ENCODE data around the gene SPG7. TPM values are rescaled to one million over a fixed set of nuclear protein-coding genes. Genes with fewer than 3 reads are reported as not detected.
"Not testable (repeated sequence)": the region's sequence is repeated elsewhere in the genome, so short reads cannot be mapped to it uniquely, and the experiment has no call there.

Gene SPG7
- total RNA-seq, 1 experiment from 2014 or later, result 131 TPM

- Histone ChIP-seq H3K4me1 (replicated peaks) (peaks cover 16% of the 10 kb centered on the region), H3K27me3 (replicated peaks) (no peaks in the 10 kb centered on the region), H3K27ac (no peak overlapping the region), H3K9me3 (replicated peaks) (no peaks in the 10 kb centered on the region), H3K36me3 (no peaks in the 10 kb centered on the region), H3K4me3 (no peak overlapping the region)
- no peak for DNase-seq (ENCODE audit: low read depth in 1 of 2, low spot score in 2 of 2)
These were observed 75.1 kb downstream of the SPG7 start for GRCh38 chr16:89583197-89583894.

- Histone ChIP-seq H3K4me3 (no peak overlapping the region), H3K4me1 (replicated peaks) (peaks cover 16% of the 10 kb centered on the region), H3K27me3 (replicated peaks) (no peaks in the 10 kb centered on the region), H3K36me3 (no peaks in the 10 kb centered on the region), H3K27ac (no peak overlapping the region), H3K9me3 (replicated peaks) (no peaks in the 10 kb centered on the region)
- DNase-seq (ENCODE audit: low read depth in 1 of 2, low spot score in 2 of 2), result no peak
These were observed 75.9 kb downstream of the SPG7 start for GRCh38 chr16:89583895-89584644.

GRCh38 chr16:89584768-89585549 is 76.8 kb downstream of the SPG7 start:
- Histone ChIP-seq H3K27me3 (replicated peaks) (no peaks in the 10 kb centered on the region), H3K9me3 (replicated peaks) (no peaks in the 10 kb centered on the region), H3K27ac (no peak overlapping the region), H3K4me1 (replicated peaks) (peaks cover 16% of the 10 kb centered on the region), H3K36me3 (no peaks in the 10 kb centered on the region), H3K4me3 (no peak overlapping the region)
- no peak for DNase-seq (ENCODE audit: low read depth in 1 of 2, low spot score in 2 of 2)

- Histone ChIP-seq H3K36me3 (no peaks in the 10 kb centered on the region), H3K9me3 (replicated peaks) (no peaks in the 10 kb centered on the region), H3K27ac (no peak overlapping the region), H3K27me3 (replicated peaks) (no peaks in the 10 kb centered on the region), H3K4me3 (no peak overlapping the region), H3K4me1 (replicated peaks) (peaks cover 13% of the 10 kb centered on the region)
- no peak for DNase-seq (ENCODE audit: low read depth in 1 of 2, low spot score in 2 of 2)
These were observed 78.0 kb downstream of the SPG7 start for GRCh38 chr16:89586218-89586617.

- no peaks in the 10 kb centered on the region for H3K9me3 ChIP-seq (replicated peaks)
- H3K36me3 ChIP-seq, result no peaks in the 10 kb centered on the region
- no peak overlapping the region for H3K4me3 ChIP-seq
- no peak for DNase-seq (ENCODE audit: low read depth in 1 of 2, low spot score in 2 of 2)
- no peak overlapping the region for H3K27ac ChIP-seq
- peaks cover 6% of the 10 kb centered on the region for H3K4me1 ChIP-seq (replicated peaks)
- no peaks in the 10 kb centered on the region for H3K27me3 ChIP-seq (replicated peaks)
These were observed 78.7 kb downstream of the SPG7 start for GRCh38 chr16:89586853-89587252.

- not testable (repeated sequence) for H3K27me3 ChIP-seq (replicated peaks); DNase-seq (ENCODE audit: low read depth in 1 of 2, low spot score in 2 of 2); H3K27ac ChIP-seq; H3K4me3 ChIP-seq; H3K36me3 ChIP-seq; H3K9me3 ChIP-seq (replicated peaks); H3K4me1 ChIP-seq (replicated peaks)
These were observed 79.5 kb downstream of the SPG7 start for GRCh38 chr16:89587676-89588075.

- Histone ChIP-seq H3K27ac (no peak overlapping the region), H3K27me3 (replicated peaks) (no peaks in the 10 kb centered on the region), H3K36me3 (no peaks in the 10 kb centered on the region), H3K4me3 (no peak overlapping the region), H3K9me3 (replicated peaks) (no peaks in the 10 kb centered on the region), H3K4me1 (replicated peaks) (no peaks in the 10 kb centered on the region)
- DNase-seq (ENCODE audit: low read depth in 1 of 2, low spot score in 2 of 2), result no peak
These were observed 80.4 kb downstream of the SPG7 start for GRCh38 chr16:89588413-89589109.

- H3K4me1 ChIP-seq (replicated peaks), result no peaks in the 10 kb centered on the region
- H3K36me3 ChIP-seq, result no peaks in the 10 kb centered on the region
- no peaks in the 10 kb centered on the region for H3K27me3 ChIP-seq (replicated peaks)
- no peak overlapping the region for H3K4me3 ChIP-seq
- H3K9me3 ChIP-seq (replicated peaks), result no peaks in the 10 kb centered on the region
- no peak overlapping the region for H3K27ac ChIP-seq
- DNase-seq (ENCODE audit: low read depth in 1 of 2, low spot score in 2 of 2), result no peak
These were observed 81.2 kb downstream of the SPG7 start for GRCh38 chr16:89589241-89589926.

- no peaks in the 10 kb centered on the region for H3K36me3 ChIP-seq
- no peaks in the 10 kb centered on the region for H3K9me3 ChIP-seq (replicated peaks)
- no peak overlapping the region for H3K4me3 ChIP-seq
- H3K27me3 ChIP-seq (replicated peaks), result no peaks in the 10 kb centered on the region
- DNase-seq (ENCODE audit: low read depth in 1 of 2, low spot score in 2 of 2), result no peak
- H3K4me1 ChIP-seq (replicated peaks), result no peaks in the 10 kb centered on the region
- H3K27ac ChIP-seq, result no peak overlapping the region
These were observed 85.6 kb downstream of the SPG7 start for GRCh38 chr16:89593841-89594240.

- Histone ChIP-seq H3K27ac (no peak overlapping the region), H3K4me3 (no peak overlapping the region), H3K36me3 (no peaks in the 10 kb centered on the region), H3K4me1 (replicated peaks) (no peaks in the 10 kb centered on the region), H3K27me3 (replicated peaks) (no peaks in the 10 kb centered on the region), H3K9me3 (replicated peaks) (no peaks in the 10 kb centered on the region)
- no peak for DNase-seq (ENCODE audit: low read depth in 1 of 2, low spot score in 2 of 2)
These were observed 87.3 kb downstream of the SPG7 start for GRCh38 chr16:89595330-89596060.

GRCh38 chr16:89596061-89596689 is 88.0 kb downstream of the SPG7 start:
- Histone ChIP-seq H3K36me3 (no peaks in the 10 kb centered on the region), H3K27me3 (replicated peaks) (no peaks in the 10 kb centered on the region), H3K9me3 (replicated peaks) (no peaks in the 10 kb centered on the region), H3K4me3 (no peak overlapping the region), H3K4me1 (replicated peaks) (no peaks in the 10 kb centered on the region), H3K27ac (no peak overlapping the region)
- no peak for DNase-seq (ENCODE audit: low read depth in 1 of 2, low spot score in 2 of 2)

GRCh38 chr16:89596957-89597649 is 88.9 kb downstream of the SPG7 start:
- no peak overlapping the region for H3K4me3 ChIP-seq
- H3K9me3 ChIP-seq (replicated peaks), result no peaks in the 10 kb centered on the region
- H3K27me3 ChIP-seq (replicated peaks), result no peaks in the 10 kb centered on the region
- H3K4me1 ChIP-seq (replicated peaks), result peaks cover 6% of the 10 kb centered on the region
- no peaks in the 10 kb centered on the region for H3K36me3 ChIP-seq
- no peak overlapping the region for H3K27ac ChIP-seq
- no peak for DNase-seq (ENCODE audit: low read depth in 1 of 2, low spot score in 2 of 2)
